Smooth muscle cell (in vitro differentiated cells): ENCODE results near the gene SMLR1. TPM values are rescaled to one million over a fixed set of nuclear protein-coding genes. Genes with fewer than 3 reads are reported as not detected.

Experiments used
- DNase-seq: peaks from one replicate; lab custom pipeline; 2025; ENCODE audit not compliant: unreplicated experiment; lab: John Stamatoyannopoulos, UW
- H2AFZ ChIP-seq: fragments of 200-600 bp; sonication (generic); 2 replicates; pipeline ENCODE4 v1.6.0; 2016; ENCODE audit warnings: antibody characterized with exemption, low read depth, mild to moderate bottlenecking
- H3F3A ChIP-seq: fragments of 200-600 bp; sonication (generic); 2 replicates; pipeline ENCODE4 v1.6.0; 2017; ENCODE audit warnings: antibody characterized with exemption, low read depth
- H3K27ac ChIP-seq: fragments of 200-600 bp; sonication (generic); 2 replicates; pipeline ENCODE4 v1.5.1; 2016; ENCODE audit warnings: low read depth, mild to moderate bottlenecking
- H3K27me3 ChIP-seq: fragments of 200-600 bp; sonication (generic); 2 replicates; pipeline ENCODE4 v1.6.1; 2016; ENCODE audit warnings: low read depth, mild to moderate bottlenecking
- H3K36me3 ChIP-seq: fragments of 200-600 bp; sonication (generic); 2 replicates; pipeline ENCODE4 v1.5.1; 2016; ENCODE audit warnings: low read depth
- H3K4me1 ChIP-seq: fragments of 200-600 bp; sonication (generic); 2 replicates; pipeline ENCODE4 v1.5.1; 2016; ENCODE audit warnings: low read depth
- H3K4me2 ChIP-seq: fragments of 200-600 bp; sonication (generic); 2 replicates; pipeline ENCODE4 v1.6.0; 2016; ENCODE audit warnings: mild to moderate bottlenecking
- H3K4me3 ChIP-seq: fragments of 200-600 bp; sonication (generic); 2 replicates; pipeline ENCODE4 v1.5.1; 2016; ENCODE audit warnings: mild to moderate bottlenecking
- H3K79me2 ChIP-seq: fragments of 200-600 bp; sonication (generic); 2 replicates; pipeline ENCODE4 v1.6.0; 2016; ENCODE audit warnings: low read depth, mild to moderate bottlenecking
- H3K9ac ChIP-seq: fragments of 200-600 bp; sonication (generic); 2 replicates; pipeline ENCODE4 v1.6.0; 2016; ENCODE audit warnings: low read depth
- H3K9me3 ChIP-seq: fragments of 200-600 bp; sonication (generic); replicated peaks from 2 replicates; pipeline ENCODE4 v1.5.1; 2016; ENCODE audit warnings: low read depth
- H4K20me1 ChIP-seq: fragments of 200-600 bp; sonication (generic); 2 replicates; pipeline ENCODE4 v1.6.0; 2016; ENCODE audit warnings: low read depth
- WGBS: methylation state at CpG from one replicate; pipeline ENCODE4 v1.1.7; 2016; ENCODE audit warnings: low lambda C conversion rate; 5-methylcytosine and 5-hydroxymethylcytosine counted together
- polyA plus RNA-seq: library from polyadenylated mRNA; unstranded; fragments of >200 nt; fragmentation: Nextera tagmentation; extraction: Ambion mirVana; gene quantifications from 2 replicates; pipeline ENCODE4 v1.2.1, GENCODE V29; 2016
- total RNA-seq: library from RNA; depleted of rRNA; stranded (reverse); fragments of >200 nt; gene quantifications from 2 replicates; pipeline ENCODE4 v1.2.3, GENCODE V29; 2014
- TF ChIP-seq, protein P1 (sequence below): fragments of 200-600 bp; sonication (generic); IDR thresholded peaks from 2 replicates; pipeline ENCODE4 v1.5.1; 2017; ENCODE audit warnings: borderline replicate concordance, mild to moderate bottlenecking, antibody characterized with exemption; ENCODE audit not compliant: insufficient read depth, poor library complexity, severe bottlenecking

Gene SMLR1
- total and polyA plus RNA-seq, 2 experiments from 2014 or later = not detected

DNA sequence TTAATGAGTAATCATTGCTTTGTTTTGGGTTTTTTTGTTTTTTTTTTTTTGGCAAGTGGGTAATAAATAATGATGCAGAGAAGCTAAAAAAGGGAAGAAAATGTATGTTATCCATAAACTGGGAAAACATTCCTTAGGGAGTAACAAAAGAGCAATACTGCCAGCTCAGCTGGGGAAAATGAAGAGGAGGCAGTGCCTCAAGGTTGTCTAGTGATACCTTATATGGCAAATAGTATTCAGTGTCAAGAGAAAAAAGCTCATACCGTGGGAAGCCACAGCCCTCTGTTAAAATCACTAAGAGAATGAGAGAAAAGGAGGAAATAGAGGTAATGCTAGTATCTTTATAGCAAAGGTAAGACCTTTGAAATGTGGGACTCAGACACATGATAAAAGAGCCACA lies 47.1 kb upstream of the SMLR1 start:
- DNase-seq = no peak
- H3K4me3 ChIP-seq = no peak overlapping the region
- no peaks in the 10 kb centered on the region for H3K36me3 ChIP-seq
- no peaks in the 10 kb centered on the region for H3K79me2 ChIP-seq
- H3K9ac ChIP-seq = no peak overlapping the region
- no peaks in the 10 kb centered on the region for H3K9me3 ChIP-seq
- no peak overlapping the region for H3K27ac ChIP-seq
- H2AFZ ChIP-seq = no peak overlapping the region
- no peak overlapping the region for H3K4me2 ChIP-seq
- H3K27me3 ChIP-seq = no peaks in the 10 kb centered on the region
- no peaks in the 10 kb centered on the region for H3K4me1 ChIP-seq
- no peaks in the 10 kb centered on the region for H4K20me1 ChIP-seq
- 78% methylated on average over 1 of the region's 1 CpG for WGBS
- TF ChIP-seq, protein P1, sequence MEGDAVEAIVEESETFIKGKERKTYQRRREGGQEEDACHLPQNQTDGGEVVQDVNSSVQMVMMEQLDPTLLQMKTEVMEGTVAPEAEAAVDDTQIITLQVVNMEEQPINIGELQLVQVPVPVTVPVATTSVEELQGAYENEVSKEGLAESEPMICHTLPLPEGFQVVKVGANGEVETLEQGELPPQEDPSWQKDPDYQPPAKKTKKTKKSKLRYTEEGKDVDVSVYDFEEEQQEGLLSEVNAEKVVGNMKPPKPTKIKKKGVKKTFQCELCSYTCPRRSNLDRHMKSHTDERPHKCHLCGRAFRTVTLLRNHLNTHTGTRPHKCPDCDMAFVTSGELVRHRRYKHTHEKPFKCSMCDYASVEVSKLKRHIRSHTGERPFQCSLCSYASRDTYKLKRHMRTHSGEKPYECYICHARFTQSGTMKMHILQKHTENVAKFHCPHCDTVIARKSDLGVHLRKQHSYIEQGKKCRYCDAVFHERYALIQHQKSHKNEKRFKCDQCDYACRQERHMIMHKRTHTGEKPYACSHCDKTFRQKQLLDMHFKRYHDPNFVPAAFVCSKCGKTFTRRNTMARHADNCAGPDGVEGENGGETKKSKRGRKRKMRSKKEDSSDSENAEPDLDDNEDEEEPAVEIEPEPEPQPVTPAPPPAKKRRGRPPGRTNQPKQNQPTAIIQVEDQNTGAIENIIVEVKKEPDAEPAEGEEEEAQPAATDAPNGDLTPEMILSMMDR = no peak
- no peaks in the 10 kb centered on the region for H3F3A ChIP-seq

DNA sequence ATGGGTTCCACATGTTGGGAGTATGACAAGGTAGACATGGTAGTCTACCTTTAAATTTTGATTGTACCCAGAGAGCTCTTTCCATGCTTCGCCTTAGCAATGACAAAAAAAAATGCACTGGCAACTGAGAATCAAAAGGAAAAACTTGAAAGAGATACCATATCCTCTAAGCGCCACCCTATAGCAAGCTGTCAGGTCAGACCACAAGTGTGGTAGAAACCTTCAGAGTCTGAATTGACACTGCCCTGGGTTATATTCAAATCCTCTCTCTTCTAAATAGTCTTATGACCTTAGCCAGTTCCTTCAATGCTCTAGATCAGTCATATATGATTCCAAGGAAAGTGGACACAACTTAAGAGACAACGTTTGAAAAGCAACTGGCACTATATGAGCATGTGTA lies 45.6 kb upstream of the SMLR1 start:
- TF ChIP-seq, protein P1 = no peak
- H3K79me2 ChIP-seq = no peaks in the 10 kb centered on the region
- H3K9ac ChIP-seq = no peak overlapping the region

DNA sequence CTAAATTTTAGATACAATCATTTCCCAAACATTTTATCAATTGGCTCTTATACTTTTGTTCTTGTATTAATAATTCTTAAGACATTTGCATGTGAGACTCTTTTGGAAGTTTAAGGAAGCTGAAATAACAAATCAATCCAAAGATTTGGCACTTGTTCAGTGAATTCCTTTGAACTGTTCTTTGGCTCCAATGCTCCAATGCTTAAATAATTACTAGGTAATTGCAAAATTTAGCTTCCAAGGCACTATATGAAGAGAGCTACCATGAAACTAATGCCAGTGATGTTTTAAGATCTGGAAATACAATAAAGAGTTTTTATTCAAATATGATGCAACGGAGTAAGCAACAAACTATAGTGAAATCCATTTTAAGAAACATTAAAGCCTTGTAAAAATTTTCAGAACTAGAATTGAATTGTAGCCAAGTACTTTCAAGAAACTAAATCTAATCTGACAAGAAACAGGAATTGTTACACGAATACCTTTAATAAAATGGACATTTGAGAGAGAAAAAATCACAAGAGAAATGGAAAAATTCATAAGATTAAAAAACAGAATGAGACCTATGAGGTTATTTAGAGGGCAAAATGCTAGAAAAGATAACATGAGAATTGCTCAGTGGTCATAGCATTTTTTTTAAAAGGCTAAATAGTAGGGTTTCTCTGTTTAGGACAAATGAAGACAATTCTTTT lies 43.6 kb upstream of the SMLR1 start:
- Histone ChIP-seq H2AFZ (no peak overlapping the region), H3K36me3 (no peaks in the 10 kb centered on the region), H3K4me2 (no peak overlapping the region), H3K27me3 (no peaks in the 10 kb centered on the region), H3K9ac (no peak overlapping the region), H3K27ac (no peak overlapping the region), H4K20me1 (no peaks in the 10 kb centered on the region), H3F3A (no peaks in the 10 kb centered on the region), H3K4me3 (no peak overlapping the region), H3K79me2 (no peaks in the 10 kb centered on the region), H3K4me1 (no peaks in the 10 kb centered on the region), H3K9me3 (no peaks in the 10 kb centered on the region)
- TF ChIP-seq, protein P1 = no peak
- no peak for DNase-seq
- 88% methylated on average over 2 of the region's 2 CpGs for WGBS

More for the DNA sequence above, 45.6 kb upstream of the SMLR1 start:
- Histone ChIP-seq H3K4me3 (no peak overlapping the region), H3K4me1 (no peaks in the 10 kb centered on the region), H3K27me3 (no peaks in the 10 kb centered on the region), H3K27ac (no peak overlapping the region), H3K36me3 (no peaks in the 10 kb centered on the region), H4K20me1 (no peaks in the 10 kb centered on the region), H2AFZ (no peak overlapping the region), H3K4me2 (no peak overlapping the region), H3F3A (no peaks in the 10 kb centered on the region), H3K9me3 (no peaks in the 10 kb centered on the region)
- whole genome bisulfite sequencing = 88% methylated on average over 3 of the region's 3 CpGs
- DNase-seq = no peak
